NCI-H1105 treated with DMSO at 0.1 percent for 48 hours (cell line): ENCODE results near the gene GSC2.

Source experiments
- DNase-seq: peaks from one replicate; lab custom pipeline; 2025; lab: John Stamatoyannopoulos, UW

GSC2 gene

GRCh38 chr22:19152942-19153883 is 3.1 kb upstream of the GSC2 start:
- DNase-seq = no peak

DNA sequence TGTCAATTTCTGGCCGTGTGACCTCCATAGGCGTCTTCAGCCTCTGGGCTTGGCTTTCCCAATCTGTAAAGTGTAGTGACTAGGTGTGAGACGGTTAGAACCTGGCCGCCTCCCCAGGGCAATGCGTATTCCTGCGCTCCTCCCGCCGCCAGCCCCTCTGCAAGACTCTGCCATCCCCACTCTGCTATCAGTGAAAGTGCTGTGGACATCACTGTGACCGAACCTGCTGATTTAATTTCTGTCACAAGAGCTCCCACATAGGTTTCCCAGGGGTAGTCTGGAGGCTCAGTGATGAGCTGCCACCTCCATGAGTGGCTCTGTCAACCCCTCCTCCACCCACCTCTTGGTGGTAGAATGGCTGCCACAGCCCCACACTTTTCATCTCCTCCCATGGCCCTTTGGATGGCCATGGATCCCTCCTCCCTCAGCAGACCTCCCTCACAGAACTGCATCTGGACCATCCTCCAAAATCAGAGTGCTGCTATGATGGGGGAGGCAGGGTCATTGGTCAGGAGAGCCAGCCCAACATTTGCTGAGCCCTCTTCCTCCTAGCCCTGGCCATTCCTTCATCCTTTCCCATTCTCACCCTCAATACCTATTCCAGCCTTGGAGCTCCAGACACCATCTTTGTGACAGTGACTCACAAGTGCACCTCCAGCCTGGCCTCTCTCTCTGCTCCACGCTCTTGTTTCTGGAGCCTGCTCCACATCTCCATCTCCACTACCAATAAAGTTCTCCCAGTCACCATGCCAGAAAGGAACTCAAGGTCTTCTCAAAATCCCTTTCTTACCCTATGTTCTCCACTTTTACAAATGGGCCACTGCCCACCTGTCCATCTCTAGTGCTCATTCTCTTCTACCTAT is 1.5 kb upstream of the GSC2 start:
- no peak for DNase-seq

GRCh38 chr22:19150482-19151328 is 613 bp upstream of the GSC2 start:
- DNase-seq = no peak

GRCh38 chr22:19149047-19149883 is 827 bp downstream of the GSC2 start:
- peak; percentile 20 for DNase-seq

GRCh38 chr22:19148417-19149046 is 1.6 kb downstream of the GSC2 start:
- no peak for DNase-seq

DNA sequence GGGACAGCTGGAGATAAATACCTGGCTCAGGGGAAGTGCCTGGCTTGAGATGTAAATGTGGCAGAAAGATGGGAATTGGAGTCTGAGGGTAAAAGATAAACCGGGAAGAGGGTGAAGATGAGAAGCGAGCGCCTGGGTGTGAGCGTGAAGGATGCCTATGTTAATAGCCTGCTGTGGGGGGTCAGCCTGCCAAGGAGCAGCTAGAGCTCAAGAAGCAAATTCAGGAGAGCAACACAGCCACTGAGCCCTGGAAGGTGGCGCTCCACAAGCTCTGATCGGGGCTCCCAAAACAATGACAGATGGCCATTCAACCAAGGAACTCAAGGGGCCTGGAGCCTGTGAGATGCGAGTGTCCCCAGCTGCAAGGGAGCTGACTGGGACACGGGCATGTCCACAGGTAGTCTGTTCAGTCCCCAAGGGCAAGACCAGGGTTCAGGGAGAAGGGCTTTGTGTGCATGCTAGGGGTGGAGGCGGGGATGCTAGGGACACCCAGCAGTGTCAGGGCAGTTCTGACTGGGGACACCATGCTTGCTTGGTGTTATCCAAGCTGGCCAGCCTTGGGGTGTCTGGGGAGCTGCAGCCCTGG is 2.8 kb downstream of the GSC2 start:
- DNase-seq = no peak

GRCh38 chr22:19146215-19146968 is 3.7 kb downstream of the GSC2 start:
- no peak for DNase-seq

- no peak for DNase-seq
Measured at GRCh38 chr22:19143967-19144400, 6.1 kb downstream of the GSC2 start.

DNA sequence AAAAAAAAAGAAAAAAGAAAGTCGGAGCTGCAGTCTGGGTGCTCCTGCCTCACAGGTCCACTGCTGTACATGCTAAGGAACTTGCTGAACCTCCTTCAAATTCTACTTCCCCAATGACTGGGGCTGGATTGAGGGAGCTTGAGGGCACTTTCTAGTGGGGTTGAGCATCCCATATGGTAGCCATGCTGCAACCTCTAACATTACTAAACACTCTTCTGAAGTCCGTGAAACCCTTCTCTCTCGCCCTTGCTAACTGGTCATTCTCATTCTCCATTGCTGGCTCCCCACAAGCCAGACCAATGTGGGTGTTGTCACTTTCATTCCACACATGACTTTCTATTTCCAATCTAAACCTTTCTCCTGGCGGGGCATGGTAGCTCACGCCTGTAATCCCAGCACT is 6.9 kb downstream of the GSC2 start:
- no peak for DNase-seq

DNA sequence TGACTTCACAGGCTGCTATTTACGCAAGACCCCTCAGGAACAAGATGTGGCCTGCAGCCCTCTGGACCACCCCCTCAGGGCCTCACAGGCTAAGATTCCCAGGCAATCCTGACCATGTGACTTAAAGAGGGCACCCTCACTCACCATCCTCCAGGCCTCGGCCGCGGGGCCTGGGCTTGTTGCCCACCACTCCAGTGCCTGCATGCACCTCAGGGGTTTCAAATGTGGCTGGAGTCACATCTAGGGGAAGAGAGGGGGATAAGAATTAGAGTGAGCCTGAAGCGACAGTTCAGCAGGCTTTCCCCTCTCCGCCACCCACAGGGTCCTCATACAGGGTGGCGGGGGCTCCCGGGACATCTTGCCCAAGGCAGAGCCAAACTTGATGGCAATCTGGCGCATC is 7.7 kb downstream of the GSC2 start:
- no peak for DNase-seq

GRCh38 chr22:19139974-19140373 is 10.1 kb downstream of the GSC2 start:
- DNase-seq = no peak

DNA sequence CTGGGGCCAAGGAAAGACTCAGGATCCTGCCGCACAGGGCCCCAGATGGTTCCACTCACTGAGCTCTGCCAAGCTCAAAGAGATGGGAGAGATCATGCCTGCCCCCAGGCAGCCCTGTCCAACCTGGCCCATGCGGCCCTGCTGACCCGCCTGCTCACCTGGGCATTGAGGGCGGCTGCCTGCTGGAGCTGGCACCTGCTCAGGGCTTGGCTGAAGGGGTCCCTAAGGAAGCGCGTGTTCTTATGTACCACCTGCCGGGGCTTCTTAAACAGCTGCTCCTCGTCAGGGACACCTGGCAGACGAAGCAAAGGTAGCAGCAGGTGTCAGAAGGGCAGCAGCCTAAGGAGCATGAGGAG is 11.1 kb downstream of the GSC2 start:
- no peak for DNase-seq

DNA sequence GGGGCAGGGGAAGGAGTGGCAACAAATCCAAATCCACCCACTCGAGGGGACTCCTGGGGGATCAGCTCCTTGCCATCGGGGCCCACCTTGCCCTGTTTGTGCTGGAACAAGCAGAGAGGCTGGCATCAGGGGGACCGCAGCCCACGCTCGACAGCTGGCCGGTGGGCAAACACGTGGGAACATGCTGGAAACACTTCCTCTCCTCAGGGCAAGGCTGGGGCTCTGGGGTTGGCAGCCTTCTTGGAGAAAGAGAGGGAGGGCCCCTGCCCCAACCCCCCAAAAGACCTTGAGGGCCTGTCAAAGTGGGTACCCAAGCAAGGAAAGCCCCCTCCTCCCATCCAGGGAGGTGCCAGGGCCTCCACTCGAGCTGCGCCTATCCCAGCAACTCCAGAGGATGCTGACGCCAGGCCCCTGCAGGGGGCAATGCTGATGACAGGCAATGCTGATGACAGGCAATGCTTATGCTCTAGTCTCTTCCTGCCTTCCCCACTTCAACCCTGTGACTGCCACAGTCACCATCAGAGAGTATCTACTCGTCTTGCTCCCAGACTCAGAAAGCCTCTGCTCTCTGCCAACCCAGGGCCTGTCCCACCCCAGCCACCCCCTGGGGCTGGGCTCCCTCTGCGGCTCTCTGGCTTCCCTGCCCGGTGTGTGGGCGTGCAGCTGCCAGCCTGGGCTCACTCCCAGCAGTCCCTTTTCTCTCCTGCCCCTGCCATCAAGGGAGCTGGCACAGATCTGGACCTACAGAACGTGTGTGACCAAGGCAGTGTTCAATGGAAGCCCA is 11.7 kb downstream of the GSC2 start:
- no peak for DNase-seq

- no peak for DNase-seq
Measured at GRCh38 chr22:19137384-19138216, 12.5 kb downstream of the GSC2 start.

GRCh38 chr22:19136915-19137314 is 13.2 kb downstream of the GSC2 start:
- no peak for DNase-seq

- DNase-seq = no peak
Measured at GRCh38 chr22:19134874-19135273, 15.2 kb downstream of the GSC2 start.

DNA sequence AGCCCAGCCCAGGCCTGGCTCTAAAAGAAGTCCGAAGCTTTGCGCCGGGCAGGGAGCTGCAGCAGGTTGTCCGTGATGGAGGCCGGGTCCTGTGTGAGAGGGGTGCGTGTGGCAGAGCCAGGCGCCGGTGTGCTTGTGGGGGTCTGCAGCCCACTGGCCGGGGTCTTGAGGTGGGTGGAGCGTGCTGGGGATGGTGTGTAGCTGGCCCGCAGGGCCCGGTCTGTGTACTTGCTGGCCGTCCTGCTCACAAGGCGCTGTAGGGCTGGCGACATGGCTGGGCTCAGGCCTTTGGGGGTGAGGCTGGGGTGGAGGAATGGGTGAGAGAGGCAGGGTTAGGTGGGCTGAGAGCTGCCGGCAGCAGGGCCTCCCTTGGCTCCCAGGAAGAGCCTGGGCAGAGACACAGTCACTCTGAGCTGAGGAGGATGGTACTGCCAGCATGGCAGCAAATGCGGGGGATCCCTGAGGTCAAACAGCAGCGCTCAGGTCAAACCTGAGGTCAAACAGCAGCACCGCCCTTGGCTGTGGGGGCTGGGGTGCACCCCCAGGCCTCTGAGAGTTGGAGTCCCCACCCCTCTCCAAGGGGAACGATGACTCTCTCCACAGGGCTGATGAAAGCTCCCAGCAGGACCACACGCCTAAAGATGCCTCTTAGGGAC is 15.8 kb downstream of the GSC2 start:
- DNase-seq = no peak
